GM10266 (cell line): Measurements from ENCODE around the gene USP34.

ENCODE experiments used
- DNase-seq: peaks from one replicate; pipeline ENCODE4 v3.0.0; 2012; ENCODE audit errors: extremely low spot score
- CTCF ChIP-seq: IDR thresholded peaks from 2 replicates; pipeline ENCODE4 v1.5.1; 2012; ENCODE audit warnings: mild to moderate bottlenecking, low read depth; ENCODE audit not compliant: control insufficient read depth, insufficient read depth; ENCODE audit errors: missing control alignments

The USP34 gene

GRCh38 chr2:61253136-61253535, 217.8 kb downstream of the USP34 start:
- no peak for DNase-seq
- no peak for TF ChIP-seq CTCF

GRCh38 chr2:61252031-61252430, 218.9 kb downstream of the USP34 start:
- DNase-seq: no peak
- TF ChIP-seq CTCF: no peak

GRCh38 chr2:61249521-61250071, 221.3 kb downstream of the USP34 start:
- no peak for TF ChIP-seq CTCF
- no peak for DNase-seq

- TF ChIP-seq CTCF: no peak
- DNase-seq: no peak
These were observed 223.6 kb downstream of the USP34 start for GRCh38 chr2:61247204-61247812.

GRCh38 chr2:61244694-61245093, 226.2 kb downstream of the USP34 start:
- no peak for DNase-seq
- TF ChIP-seq CTCF: no peak

- DNase-seq: no peak
- no peak for TF ChIP-seq CTCF
These were observed 229.6 kb downstream of the USP34 start for GRCh38 chr2:61241266-61241665.

- no peak for DNase-seq
- no peak for TF ChIP-seq CTCF
These were observed 232.5 kb downstream of the USP34 start for GRCh38 chr2:61238219-61239012.
